Colonic mucosa (tissue), 4 donors: ENCODE results near the gene TAF9. TPM values are rescaled to one million over a fixed set of nuclear protein-coding genes. Genes with fewer than 3 reads are reported as not detected.
A peak's percentile ranks its signal among the peaks of the same experiment; 100 is the strongest.

ENCODE experiments used
- DNase-seq: peaks from one replicate; pipeline ENCODE4 v3.0.0-alpha.2; 2020
- H3K27ac ChIP-seq: fragments of 200-600 bp; one replicate; pipeline ENCODE4 v1.8.0; 2021
- H3K27me3 ChIP-seq: fragments of 200-600 bp; one replicate; pipeline ENCODE4 v1.8.0; 2021
- H3K36me3 ChIP-seq: fragments of 200-600 bp; one replicate; pipeline ENCODE4 v1.8.0; 2021
- H3K4me1 ChIP-seq: fragments of 200-600 bp; one replicate; pipeline ENCODE4 v1.8.0; 2021; ENCODE audit warnings: mild to moderate bottlenecking
- H3K4me3 ChIP-seq: fragments of 200-600 bp; one replicate; pipeline ENCODE4 v1.8.0; 2021
- H3K9ac ChIP-seq, 2 donors: one replicate each; pipeline ENCODE4 v1.7.0; 2013; ENCODE audit warnings: control low read depth in 2 of 2, low read depth in 2 of 2, low read length in 2 of 2
- H3K9me3 ChIP-seq: fragments of 200-600 bp; one replicate; pipeline ENCODE4 v1.8.0; 2021
- intact Hi-C: fragments of 100-400 bp; cut with DNase I; formaldehyde crosslinking; loops from one replicate; pipeline ENCODE4 v1.14.1; 2022
- total RNA-seq, 2 donors: library from RNA; stranded (reverse); fragmentation: NEBNext Ultra II Directional in 1 of 2; extraction: Animal tissue kit (Norgen Biotek cat#: 25700) in 1 of 2; gene quantifications; one replicate each; pipeline ENCODE4 v1.2.1, GENCODE V29; 2021
- TF ChIP-seq, protein P1 (sequence below): fragments of 200-600 bp; IDR thresholded peaks from one replicate; pipeline ENCODE4 v1.8.0; 2022; ENCODE audit warnings: antibody characterized with exemption, mild to moderate bottlenecking
- donor health status: healthy.
- donor health status: DM: no; HTN: no; CAD: no.
- donor health status: DM: no; HTN: no; CAD: no.

Gene TAF9
- total RNA-seq, 2 donors from 2014 or later: 53.7 to 60.2 TPM

DNA sequence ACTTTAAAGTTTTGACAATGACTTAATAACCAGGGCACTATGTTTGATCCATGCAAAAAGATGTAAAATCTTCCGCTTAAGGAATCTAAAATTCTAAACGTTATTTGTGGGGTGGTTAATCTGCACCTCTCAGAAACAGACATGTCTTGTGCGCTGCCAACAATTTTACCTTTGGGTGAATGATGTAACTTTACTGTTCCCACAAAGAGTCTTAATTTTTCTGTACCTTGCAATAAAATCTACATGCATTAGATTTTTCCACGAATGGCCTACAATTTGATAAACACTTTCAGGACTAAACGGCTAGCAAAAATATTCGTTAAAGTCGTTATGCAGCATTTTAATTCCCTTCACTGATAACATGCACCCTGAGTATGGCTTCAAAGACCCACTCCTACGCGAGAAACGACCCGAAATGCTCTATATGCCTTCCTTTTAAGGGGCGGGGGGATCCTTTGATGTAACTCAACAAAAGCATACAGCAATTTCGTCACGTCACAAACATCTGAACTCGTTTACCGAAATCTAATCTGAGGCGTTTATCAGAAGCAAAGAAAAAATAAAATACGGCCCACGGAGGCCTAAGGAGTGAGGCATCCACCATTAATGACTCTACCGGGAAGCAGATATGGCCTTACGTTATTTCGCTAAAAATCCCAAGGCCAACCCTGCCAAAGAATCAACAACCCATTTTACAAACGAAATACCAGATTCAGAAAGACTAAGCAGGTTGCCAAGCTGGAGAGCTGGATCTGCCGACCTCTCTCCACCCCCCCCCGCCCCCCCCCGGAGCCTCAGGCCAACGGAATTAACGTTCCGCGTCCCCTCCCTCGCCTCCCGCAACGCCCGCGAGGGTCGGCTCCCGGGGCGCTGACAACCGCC, 621 bp downstream of the TAF9 start:
- peaks cover 6% of the 10 kb centered on the region for H3K36me3 ChIP-seq
- peaks cover 6% of the 10 kb centered on the region for H3K4me1 ChIP-seq
- peak overlapping the region; percentile 84 to 92 for H3K9ac ChIP-seq
- peak overlapping the region; percentile 79 for H3K4me3 ChIP-seq
- DNase-seq: no peak
- H3K9me3 ChIP-seq: no peaks in the 10 kb centered on the region
- intact Hi-C loops: no loop called here
- H3K27ac ChIP-seq: peak overlapping the region; percentile 96
- H3K27me3 ChIP-seq: no peaks in the 10 kb centered on the region
- TF ChIP-seq, protein P1, sequence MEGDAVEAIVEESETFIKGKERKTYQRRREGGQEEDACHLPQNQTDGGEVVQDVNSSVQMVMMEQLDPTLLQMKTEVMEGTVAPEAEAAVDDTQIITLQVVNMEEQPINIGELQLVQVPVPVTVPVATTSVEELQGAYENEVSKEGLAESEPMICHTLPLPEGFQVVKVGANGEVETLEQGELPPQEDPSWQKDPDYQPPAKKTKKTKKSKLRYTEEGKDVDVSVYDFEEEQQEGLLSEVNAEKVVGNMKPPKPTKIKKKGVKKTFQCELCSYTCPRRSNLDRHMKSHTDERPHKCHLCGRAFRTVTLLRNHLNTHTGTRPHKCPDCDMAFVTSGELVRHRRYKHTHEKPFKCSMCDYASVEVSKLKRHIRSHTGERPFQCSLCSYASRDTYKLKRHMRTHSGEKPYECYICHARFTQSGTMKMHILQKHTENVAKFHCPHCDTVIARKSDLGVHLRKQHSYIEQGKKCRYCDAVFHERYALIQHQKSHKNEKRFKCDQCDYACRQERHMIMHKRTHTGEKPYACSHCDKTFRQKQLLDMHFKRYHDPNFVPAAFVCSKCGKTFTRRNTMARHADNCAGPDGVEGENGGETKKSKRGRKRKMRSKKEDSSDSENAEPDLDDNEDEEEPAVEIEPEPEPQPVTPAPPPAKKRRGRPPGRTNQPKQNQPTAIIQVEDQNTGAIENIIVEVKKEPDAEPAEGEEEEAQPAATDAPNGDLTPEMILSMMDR: no peak

DNA sequence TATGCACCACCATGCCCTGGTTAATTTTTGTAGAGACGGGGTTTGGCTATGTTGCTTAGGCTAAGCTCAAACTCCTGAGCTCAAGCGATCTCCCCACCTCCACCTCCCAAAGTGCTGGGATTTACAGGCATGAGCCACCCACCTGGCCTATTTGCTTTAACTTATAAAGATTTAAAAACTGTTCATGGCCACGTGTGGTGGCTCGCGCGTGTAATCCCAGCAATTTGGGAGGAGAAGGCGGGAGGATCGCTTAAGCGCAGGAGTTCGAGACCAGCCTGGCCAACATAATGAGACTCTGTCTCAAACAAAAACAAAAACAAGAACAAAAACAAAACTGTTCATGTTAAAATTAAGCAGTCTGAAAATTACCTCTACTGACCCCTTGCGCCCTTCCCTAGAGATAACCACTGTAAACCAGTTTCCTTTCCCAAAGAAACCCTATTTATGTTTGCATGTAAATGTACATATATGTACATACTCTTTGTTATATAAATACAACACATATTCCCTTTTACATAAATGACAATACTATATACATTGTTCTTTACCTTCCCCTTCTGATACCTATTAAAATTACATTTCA, 1.5 kb downstream of the TAF9 start:
- TF ChIP-seq, protein P1: no peak
- peak overlapping the region in 1 of 2 donors; percentile 92 for H3K9ac ChIP-seq
- intact Hi-C loops: no loop called here
- peaks cover 6% of the 10 kb centered on the region for H3K4me1 ChIP-seq
- no peak for DNase-seq
- H3K4me3 ChIP-seq: peak overlapping the region; percentile 79
- H3K27me3 ChIP-seq: no peaks in the 10 kb centered on the region
- no peaks in the 10 kb centered on the region for H3K9me3 ChIP-seq
- H3K27ac ChIP-seq: no peak overlapping the region
- H3K36me3 ChIP-seq: peaks cover 6% of the 10 kb centered on the region

DNA sequence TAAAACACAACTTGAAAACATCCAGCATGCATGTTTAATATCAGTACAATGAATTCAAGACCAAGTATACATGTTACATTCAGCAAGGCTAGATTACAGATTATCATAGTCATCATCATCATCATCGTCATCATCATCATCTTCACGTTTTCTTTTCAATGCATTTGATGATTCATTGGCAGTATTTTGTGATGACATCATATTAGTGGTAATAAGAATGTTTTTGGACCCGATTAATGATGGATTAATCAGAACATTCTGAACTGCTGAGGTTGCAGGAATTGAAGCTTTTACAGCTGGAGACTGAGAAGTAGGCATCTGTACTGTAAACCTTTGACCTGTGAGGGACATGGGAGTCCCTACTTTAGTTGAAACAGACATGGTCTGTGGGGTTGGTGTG, 4.5 kb downstream of the TAF9 start:
- DNase-seq: no peak
- Histone ChIP-seq H3K9ac (no peak overlapping the region), H3K27me3 (no peaks in the 10 kb centered on the region), H3K9me3 (no peaks in the 10 kb centered on the region), H3K4me1 (no peaks in the 10 kb centered on the region), H3K27ac (no peak overlapping the region), H3K4me3 (no peak overlapping the region), H3K36me3 (peaks cover 6% of the 10 kb centered on the region)
- intact Hi-C loops: no loop called here
- TF ChIP-seq, protein P1: no peak

DNA sequence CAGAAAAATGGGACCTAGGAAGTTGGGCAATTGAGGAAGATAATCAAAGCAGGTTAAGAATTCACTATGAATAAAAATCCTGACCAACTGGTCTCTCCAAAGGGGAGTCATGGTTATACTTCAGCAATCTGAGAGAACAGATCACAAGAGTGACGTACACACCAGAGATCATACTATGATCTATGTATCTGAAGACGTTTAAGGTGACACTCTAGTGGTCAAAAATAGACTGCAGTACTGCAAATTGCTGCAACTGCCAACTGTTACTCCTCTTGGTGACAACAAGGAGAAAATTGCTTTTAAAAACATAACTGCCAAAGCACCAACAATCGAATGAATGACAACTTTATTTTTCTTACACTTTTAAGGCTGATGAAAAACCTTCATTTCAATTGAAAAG, 4.9 kb downstream of the TAF9 start:
- H3K27me3 ChIP-seq: no peaks in the 10 kb centered on the region
- no peak overlapping the region for H3K9ac ChIP-seq
- DNase-seq: no peak
- no peak overlapping the region for H3K27ac ChIP-seq
- H3K4me1 ChIP-seq: no peaks in the 10 kb centered on the region
- H3K36me3 ChIP-seq: peaks cover 6% of the 10 kb centered on the region
- intact Hi-C loops: no loop called here
- TF ChIP-seq, protein P1: no peak
- H3K4me3 ChIP-seq: no peak overlapping the region
- H3K9me3 ChIP-seq: no peaks in the 10 kb centered on the region

DNA sequence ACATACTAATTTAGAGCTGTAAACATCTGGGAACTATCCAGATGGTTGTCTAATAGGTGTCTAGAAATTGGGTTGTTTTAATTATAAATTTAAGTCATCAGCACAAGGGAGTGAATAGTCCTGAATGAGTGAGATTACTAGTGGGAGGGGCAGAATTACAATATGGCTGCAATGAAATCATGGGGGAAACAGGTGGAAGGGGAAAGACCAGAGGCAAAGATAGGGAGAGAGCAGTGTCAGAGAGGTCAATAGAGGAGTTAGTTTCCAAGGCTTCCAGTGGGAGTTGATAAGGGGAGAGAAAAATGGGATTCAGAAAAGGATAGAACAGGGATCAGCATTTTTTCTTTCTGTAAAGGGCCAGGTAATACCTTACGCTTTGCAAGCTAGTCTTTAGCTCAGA, 8.9 kb downstream of the TAF9 start:
- TF ChIP-seq, protein P1: no peak
- no peaks in the 10 kb centered on the region for H3K9me3 ChIP-seq
- intact Hi-C loops: no loop called here
- H3K9ac ChIP-seq: no peak overlapping the region
- H3K4me3 ChIP-seq: no peak overlapping the region
- DNase-seq: no peak
- H3K36me3 ChIP-seq: no peaks in the 10 kb centered on the region
- H3K27me3 ChIP-seq: no peaks in the 10 kb centered on the region
- no peaks in the 10 kb centered on the region for H3K4me1 ChIP-seq
- H3K27ac ChIP-seq: no peak overlapping the region
